H1 (cell line): ENCODE data around the gene SLC22A14. TPM values are rescaled to one million over a fixed set of nuclear protein-coding genes. Genes with fewer than 3 reads are reported as not detected.

ENCODE experiments used
- EZH2 ChIP-seq: fragments of 200-600 bp; sonication (generic); IDR thresholded peaks from 2 replicates; pipeline ENCODE4 v1.7.1; 2012; ENCODE audit warnings: low read depth, mild to moderate bottlenecking, moderate library complexity, low read length, inconsistent platforms; ENCODE audit not compliant: severe bottlenecking
- polyA plus RNA-seq, 7 experiments: library from polyadenylated mRNA; depleted of rRNA in 3 of 7; stranded (reverse) in 5 of 7; unstranded in 2 of 7; fragments of >200 nt in 5 of 7; fragments of 200-250 nt in 2 of 7; gene quantifications; 1 replicate in 5 of 7; 2 replicates in 1 of 7; 4 replicates in 1 of 7; pipeline versions ENCODE4 v1.2.1 to v1.2.3, GENCODE V29; 2011 to 2013; ENCODE audit warnings: missing spikeins in 2 of 7, mixed read lengths in 2 of 7
- total RNA-seq: library from RNA; stranded (reverse); fragmentation: NEBNext Ultra II Directional; extraction: Animal tissue kit (Norgen Biotek cat#: 25700); gene quantifications from 2 replicates; pipeline ENCODE4 v1.2.1, GENCODE V29; 2021

The SLC22A14 gene
- total and polyA plus RNA-seq, 2 of the 8 experiments (the other 6 are each of a cell fraction or from before 2014, with no cell fraction given), result 0.03 TPM; not detected in 1

GRCh38 chr3:38268522-38268921 lies 13.6 kb upstream of the SLC22A14 start (continued):
- TF ChIP-seq EZH2, result no peak
